Esophagus muscularis mucosa (tissue), 4 donors: ENCODE measurements around the gene DCTN3. TPM values are rescaled to one million over a fixed set of nuclear protein-coding genes. Genes with fewer than 3 reads are reported as not detected.

Experiments used
- DNase-seq: peaks from one replicate; pipeline ENCODE4 v3.0.0-alpha.2; 2017; ENCODE audit errors: extremely low spot score
- H3K27ac ChIP-seq, 4 donors: fragments of 200-600 bp; sonication (generic); replicated peaks in 1 of 4; 1 replicate in 3 of 4; 2 replicates in 1 of 4; pipeline ENCODE4 v1.5.1; 2016 to 2019; ENCODE audit warnings: mild to moderate bottlenecking in 1 of 4
- H3K27me3 ChIP-seq, 4 donors: fragments of 200-600 bp; sonication (generic); one replicate each; pipeline versions ENCODE4 v1.5.1 to v1.6.0; 2016 to 2019
- H3K36me3 ChIP-seq, 4 donors: fragments of 200-600 bp; sonication (generic); one replicate each; pipeline ENCODE4 v1.5.1; 2016 to 2019
- H3K4me1 ChIP-seq, 4 donors: fragments of 200-600 bp; sonication (generic); one replicate each; pipeline ENCODE4 v1.5.1; 2016 to 2019
- H3K4me3 ChIP-seq, 4 donors: fragments of 200-600 bp; sonication (generic); 1 replicate in 2 of 4; 2 replicates in 2 of 4; pipeline ENCODE4 v1.5.1; 2016 to 2019; ENCODE audit warnings: mild to moderate bottlenecking in 4 of 4, moderate library complexity in 1 of 4
- H3K9me3 ChIP-seq, 4 donors: fragments of 200-600 bp; sonication (generic); 1 replicate in 3 of 4; 2 replicates in 1 of 4; pipeline ENCODE4 v1.5.1; 2016 to 2019
- CTCF ChIP-seq, 3 experiments: fragments of 200-600 bp in 2 of 3; fragments of 450-650 bp in 1 of 3; sonication (generic) in 2 of 3; IDR thresholded peaks; one replicate each; pipeline ENCODE4 v1.5.1; 2017 to 2019; ENCODE audit warnings: antibody characterized with exemption in 3 of 3, mild to moderate bottlenecking in 2 of 3, moderate library complexity in 1 of 3
- EP300 ChIP-seq: sonication (generic); formaldehyde crosslinking; IDR thresholded peaks from one replicate; pipeline ENCODE4 v1.6.1; 2017; ENCODE audit warnings: antibody characterized with exemption
- POLR2A ChIP-seq: fragments of 450-650 bp; IDR thresholded peaks from one replicate; pipeline ENCODE4 v1.6.1; 2017; ENCODE audit warnings: antibody characterized with exemption, moderate library complexity, mild to moderate bottlenecking, low read depth
- POLR2AphosphoS5 ChIP-seq, 2 donors: sonication (generic); formaldehyde crosslinking; IDR thresholded peaks; one replicate each; pipeline ENCODE4 v1.6.1; 2017; ENCODE audit warnings: antibody characterized with exemption in 2 of 2
- WGBS: methylation state at CpG from one replicate; pipeline ENCODE4 v1.1.5; 2018; 5-methylcytosine and 5-hydroxymethylcytosine counted together
- intact Hi-C: fragments of 100-400 bp; cut with DNase I; formaldehyde crosslinking; loops from one replicate; pipeline ENCODE4 v1.15.1; 2023
- total RNA-seq, 4 donors: library from RNA; depleted of rRNA; stranded (reverse); fragments of >200 nt; gene quantifications; one replicate each; pipeline versions ENCODE4 v1.1.0 to v1.2.1, GENCODE V29; 2016

The DCTN3 gene
- total RNA-seq, 4 donors from 2014 or later: 104 to 129 (median 113) TPM

- peaks cover 14 to 55% (median 38%) of the 10 kb centered on the region in 4 donors for H3K4me1 ChIP-seq
- no peak overlapping the region for H3K27ac ChIP-seq
- TF ChIP-seq EP300: no peak
- TF ChIP-seq CTCF (IDR thresholded peaks at IDR 0.05): no peak
- no peak for TF ChIP-seq POLR2AphosphoS5 (IDR thresholded peaks at IDR 0.05)
- TF ChIP-seq POLR2A: no peak
- intact Hi-C loops: no loop called here
- no peaks in the 10 kb centered on the region for H3K36me3 ChIP-seq
- 96% methylated on average over 9 of the region's 12 CpGs for WGBS
- no peak for DNase-seq
- H3K4me3 ChIP-seq: no peak overlapping the region
- no peaks in the 10 kb centered on the region for H3K9me3 ChIP-seq
- peaks cover 0 to 61% (median 15%) of the 10 kb centered on the region in 4 donors for H3K27me3 ChIP-seq
Observed at GRCh38 chr9:34574571-34574970, 45.7 kb downstream of the DCTN3 start.

- Histone ChIP-seq H3K4me1 (peaks cover 8 to 51% (median 32%) of the 10 kb centered on the region in 4 donors), H3K4me3 (no peak overlapping the region), H3K27me3 (peaks cover 0 to 54% (median 9%) of the 10 kb centered on the region in 4 donors), H3K9me3 (no peaks in the 10 kb centered on the region), H3K27ac (no peak overlapping the region), H3K36me3 (no peaks in the 10 kb centered on the region)
- no peak for DNase-seq
- intact Hi-C loops: no loop called here
- WGBS: 91% methylated on average over 14 of the region's 17 CpGs
- TF ChIP-seq POLR2A (no peak), CTCF (IDR thresholded peaks at IDR 0.05) (no peak), POLR2AphosphoS5 (IDR thresholded peaks at IDR 0.05) (no peak), EP300 (no peak)
Observed at GRCh38 chr9:34573599-34574325, 46.5 kb downstream of the DCTN3 start.

GRCh38 chr9:34572628-34573027 lies 47.7 kb downstream of the DCTN3 start:
- Histone ChIP-seq H3K27ac (no peak overlapping the region), H3K4me3 (no peak overlapping the region), H3K4me1 (peaks cover 2 to 40% (median 22%) of the 10 kb centered on the region in 4 donors), H3K9me3 (no peaks in the 10 kb centered on the region), H3K36me3 (no peaks in the 10 kb centered on the region), H3K27me3 (peaks cover 0 to 49% (median 0%) of the 10 kb centered on the region in 4 donors)
- TF ChIP-seq CTCF (IDR thresholded peaks at IDR 0.05) (no peak), POLR2AphosphoS5 (IDR thresholded peaks at IDR 0.05) (no peak), EP300 (no peak)
- 94% methylated on average over 6 of the region's 6 CpGs for WGBS
- DNase-seq: no peak
- intact Hi-C loops: no loop called here

GRCh38 chr9:34572092-34572491 lies 48.2 kb downstream of the DCTN3 start:
- no peak overlapping the region for H3K27ac ChIP-seq
- intact Hi-C loops: no loop called here
- no peak for TF ChIP-seq EP300
- TF ChIP-seq POLR2AphosphoS5 (IDR thresholded peaks at IDR 0.05): no peak
- TF ChIP-seq POLR2A: no peak
- no peak for TF ChIP-seq CTCF (IDR thresholded peaks at IDR 0.05)
- peaks cover 0 to 44% (median 0%) of the 10 kb centered on the region in 4 donors for H3K27me3 ChIP-seq
- DNase-seq: no peak
- peaks cover 0 to 34% (median 17%) of the 10 kb centered on the region in 4 donors for H3K4me1 ChIP-seq
- no peak overlapping the region for H3K4me3 ChIP-seq
- no peaks in the 10 kb centered on the region for H3K9me3 ChIP-seq
- H3K36me3 ChIP-seq: no peaks in the 10 kb centered on the region

GRCh38 chr9:34571481-34571810 lies 48.8 kb downstream of the DCTN3 start:
- 61% methylated on average over 12 of the region's 12 CpGs for WGBS
- Histone ChIP-seq H3K27me3 (peaks cover 0 to 41% (median 0%) of the 10 kb centered on the region in 4 donors), H3K36me3 (no peaks in the 10 kb centered on the region), H3K4me1 (peaks cover 0 to 32% (median 16%) of the 10 kb centered on the region in 4 donors), H3K9me3 (no peaks in the 10 kb centered on the region), H3K27ac (no peak overlapping the region), H3K4me3 (no peak overlapping the region)
- TF ChIP-seq POLR2AphosphoS5 (IDR thresholded peaks at IDR 0.05): no peak
- no peak for TF ChIP-seq POLR2A
- TF ChIP-seq EP300: no peak
- TF ChIP-seq CTCF (IDR thresholded peaks at IDR 0.05): no peak
- intact Hi-C loops: no loop called here
- DNase-seq: no peak
